SH-SY5Y (cell line): Measurements from ENCODE around the gene CCDC85A.

Experiments
- GATA2 ChIP-seq: IDR thresholded peaks from 2 replicates; pipeline ENCODE4 v1.6.1; 2011; ENCODE audit warnings: mild to moderate bottlenecking, low read depth, low read length
- GATA3 ChIP-seq: IDR thresholded peaks from 2 replicates; pipeline ENCODE4 v1.6.1; 2011; ENCODE audit warnings: low read depth, mild to moderate bottlenecking, low read length, moderate library complexity

DNA sequence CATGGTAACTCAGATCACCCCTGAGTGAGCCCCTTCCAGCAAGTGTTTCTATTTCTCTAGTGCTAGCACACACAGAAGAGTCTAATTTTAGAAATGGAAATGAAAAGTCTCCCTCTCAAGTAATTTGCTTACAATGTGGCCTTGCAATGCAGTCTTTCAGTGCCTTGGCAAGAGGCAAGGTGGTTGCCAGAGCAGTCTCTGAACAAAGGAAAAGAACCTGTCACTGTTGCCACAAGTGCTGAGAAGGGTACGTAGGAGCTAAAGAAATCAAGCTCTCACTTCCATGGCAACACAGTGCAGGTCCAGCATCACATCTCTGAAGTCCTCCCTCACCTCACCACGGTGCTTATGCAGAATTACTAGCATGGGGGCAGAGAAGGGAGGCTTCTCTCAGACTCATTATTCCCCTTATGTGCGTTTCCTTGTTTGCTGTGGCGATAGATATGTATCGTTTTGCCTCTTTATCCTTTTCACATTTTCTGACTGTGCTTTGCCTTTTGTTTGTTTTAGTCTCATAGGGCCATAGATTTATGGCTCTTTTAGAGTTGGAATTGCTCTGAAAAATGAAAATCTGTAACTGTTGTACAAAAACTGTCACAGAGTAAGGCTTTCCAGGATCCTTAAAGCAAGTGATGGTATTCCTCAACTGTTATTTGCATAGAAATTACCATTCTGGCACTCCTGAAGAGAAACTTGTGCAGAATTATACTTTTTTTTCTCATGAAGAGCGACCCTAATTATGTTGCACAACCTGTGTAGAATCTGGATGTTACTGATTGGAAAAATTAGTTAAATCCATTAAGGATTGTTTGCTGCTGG lies 164.8 kb downstream of the CCDC85A start:
- TF ChIP-seq GATA2 = no peak
- TF ChIP-seq GATA3 = no peak
